Panc1 (cell line): ENCODE results near the gene IFIT3. TPM values are rescaled to one million over a fixed set of nuclear protein-coding genes. Genes with fewer than 3 reads are reported as not detected.
A peak's percentile ranks its signal among the peaks of the same experiment; 100 is the strongest.

ENCODE experiments used
- ATAC-seq: fragments of 200-7000 bp; cut with Tn5 transposase; 2 replicates; pipeline ENCODE4 v1.9.1; 2020; ENCODE audit warnings: mild to moderate bottlenecking, moderate library complexity
- BruUV-seq: library from RNA; stranded (reverse); fragments of 400-500 nt; replicated peaks from 2 replicates; lab custom pipeline; 2021; lab: Mats Ljungman, UMichigan
- CTCF ChIA-PET: fragments of 300-600 bp; sonication (Branson Sonifier 250); formaldehyde crosslinking; loops from one replicate; lab custom pipeline; 2022; ENCODE audit warnings: antibody characterized with exemption; lab: Charles Lee
- POLR2A ChIA-PET: fragments of 300-600 bp; sonication (Branson Sonifier 250); formaldehyde crosslinking; loops from one replicate; lab custom pipeline; 2022; ENCODE audit warnings: antibody characterized with exemption; lab: Charles Lee
- DNase-seq: peaks from one replicate; pipeline ENCODE4 v3.0.0-alpha.2; 2010; ENCODE audit warnings: low read depth, low spot score
- H3K27ac ChIP-seq: 2 replicates; pipeline ENCODE4 v1.5.1; 2011; ENCODE audit warnings: mild to moderate bottlenecking, low read length, inconsistent platforms
- H3K27me3 ChIP-seq: fragments of 200-500 bp; sonication (Bioruptor generic); 2 replicates; pipeline ENCODE4 v1.6.0; 2014; ENCODE audit warnings: low read length, inconsistent platforms; ENCODE audit not compliant: control insufficient read depth, insufficient read depth
- H3K36me3 ChIP-seq: fragments of 200-500 bp; sonication (Bioruptor generic); 2 replicates; pipeline ENCODE4 v1.5.1; 2014; ENCODE audit warnings: inconsistent platforms, mild to moderate bottlenecking, low read length, moderate library complexity; ENCODE audit not compliant: control insufficient read depth, insufficient read depth
- H3K4me1 ChIP-seq: 2 replicates; pipeline ENCODE4 v1.5.1; 2011; ENCODE audit warnings: inconsistent platforms, mild to moderate bottlenecking, low read length, moderate library complexity; ENCODE audit not compliant: control insufficient read depth, insufficient read depth
- H3K4me3 ChIP-seq, 2 experiments: 2 replicates each; pipeline ENCODE4 v1.5.1; 2011 to 2012; ENCODE audit warnings: low read depth in 2 of 2, low read length in 2 of 2, mild to moderate bottlenecking in 2 of 2, inconsistent platforms in 1 of 2, moderate library complexity in 1 of 2
- H3K9me3 ChIP-seq: fragments of 200-500 bp; sonication (Bioruptor generic); 2 replicates; pipeline ENCODE4 v1.5.1; 2014; ENCODE audit warnings: low read depth, mild to moderate bottlenecking, inconsistent platforms, low read length, moderate library complexity; ENCODE audit not compliant: control insufficient read depth, insufficient read depth
- CTCF ChIP-seq: fragments of 450-650 bp; IDR thresholded peaks from 2 replicates; pipeline ENCODE4 v1.5.1; 2017; ENCODE audit warnings: mild to moderate bottlenecking
- POLR2AphosphoS5 ChIP-seq: IDR thresholded peaks from 2 replicates; pipeline ENCODE4 v1.6.1; 2012; ENCODE audit warnings: mild to moderate bottlenecking, low read depth, low read length, moderate library complexity
- REST ChIP-seq, 2 experiments: IDR thresholded peaks; 2 replicates each; pipeline ENCODE4 v1.6.1; 2011 to 2012; ENCODE audit warnings: low read depth in 2 of 2, control low read depth in 1 of 2, low read length in 1 of 2, mild to moderate bottlenecking in 1 of 2, moderate library complexity in 1 of 2; ENCODE audit not compliant: insufficient read depth in 1 of 2
- SIN3A ChIP-seq: IDR thresholded peaks from 2 replicates; pipeline ENCODE4 v1.6.1; 2012; ENCODE audit warnings: low read depth, mild to moderate bottlenecking, low read length, moderate library complexity, borderline replicate concordance; ENCODE audit not compliant: insufficient read depth
- TCF7L2 ChIP-seq: IDR thresholded peaks from 2 replicates; pipeline ENCODE4 v1.6.1; 2011; ENCODE audit warnings: mild to moderate bottlenecking, low read depth, low read length, inconsistent platforms
- in situ Hi-C: cut with HindIII; loops from 2 replicates; pipeline ENCODE4 v1.10.0; 2016; ENCODE audit warnings: low sequenced_read_pairs, low pct_unique_long_range_greater_than_20kb
- intact Hi-C: fragments of 100-400 bp; cut with micrococcal nuclease; formaldehyde crosslinking; loops from one replicate; pipeline ENCODE4 v1.10.0; 2022; ENCODE audit not compliant: unreplicated experiment
- total RNA-seq: library from RNA; stranded (reverse); gene quantifications from one replicate; pipeline ENCODE4 v1.2.1, GENCODE V29; 2021; ENCODE audit not compliant: unreplicated experiment

The IFIT3 gene
- total RNA-seq, 1 experiment from 2014 or later: 29.8 TPM

- Histone ChIP-seq H3K27me3 (no peaks in the 10 kb centered on the region), H3K27ac (peak overlapping the region; percentile 98), H3K4me1 (peaks cover 36% of the 10 kb centered on the region), H3K36me3 (no peaks in the 10 kb centered on the region), H3K9me3 (no peaks in the 10 kb centered on the region), H3K4me3 (peak overlapping the region in 1 of 2 experiments; percentile 12; a peak in 1 of 4 replicates)
- ATAC-seq (peak; percentile 96), DNase-seq (peak; percentile 94)
- POLR2A ChIA-PET: interaction anchor here (0.6 kb wide), 1 partner anchor 346 kb away, joined by 10 read pairs; no protein-coding TSS in a partner anchor
- CTCF ChIA-PET: no interaction called here
- in situ Hi-C loops: no loop called here
- no TSS peak for BruUV-seq
- intact Hi-C loops: no loop called here
- no peak for TF ChIP-seq REST (IDR thresholded peaks at IDR 0.05; ENCODE audit: insufficient read depth in 1 of 2, low read depth in 2 of 2, low read length in 1 of 2)
- peak; percentile 78; the same call in 1 of the 2 replicates for TF ChIP-seq POLR2AphosphoS5
These were observed 49.7 kb upstream of the IFIT3 start for GRCh38 chr10:89278034-89278535.

- H3K4me1 ChIP-seq: peaks cover 44% of the 10 kb centered on the region
- intact Hi-C loops (no loop called here), in situ Hi-C loops (no loop called here)
- DNase-seq (no peak), ATAC-seq (peak; percentile 26)
- no peaks in the 10 kb centered on the region for H3K27me3 ChIP-seq
- CTCF ChIA-PET: no interaction called here
- peak overlapping the region; percentile 98 for H3K27ac ChIP-seq
- POLR2A ChIA-PET: interaction anchor here (0.6 kb wide), 1 partner anchor 29 kb away, joined by 3 read pairs; no protein-coding TSS in a partner anchor
- no peak overlapping the region for H3K4me3 ChIP-seq
- H3K9me3 ChIP-seq: no peaks in the 10 kb centered on the region
- no TSS peak for BruUV-seq
- H3K36me3 ChIP-seq: no peaks in the 10 kb centered on the region
- TF ChIP-seq CTCF (no peak), TCF7L2 (no peak), SIN3A (no peak), POLR2AphosphoS5 (no peak), REST (IDR thresholded peaks at IDR 0.05; ENCODE audit: insufficient read depth in 1 of 2, low read depth in 2 of 2, low read length in 1 of 2) (no peak)
These were observed 48.9 kb upstream of the IFIT3 start for GRCh38 chr10:89278900-89279392.
